ENCODE data around the gene ZNF274. TPM values are rescaled to one million over a fixed set of nuclear protein-coding genes. Genes with fewer than 3 reads are reported as not detected.

ZNF274 gene
- total RNA-seq, 2 experiments from 2014 or later, result 36.2 to 36.4 TPM

- H3K36me3 ChIP-seq (ENCODE audit: insufficient read depth, low read length), result peaks cover 78% of the 10 kb centered on the region
- no peak for TF ChIP-seq EZH2phosphoT487 (IDR thresholded peaks at IDR 0.05; ENCODE audit: borderline replicate concordance, low read depth, low read length)
- no peak for TF ChIP-seq CTCF (conservative IDR thresholded peaks at IDR 0.05; ENCODE audit: low read length)
- H3K4me3 ChIP-seq (ENCODE audit: low read depth, low read length, poor library complexity, severe bottlenecking), result no peak overlapping the region
- ChIA-PET POLR2A (no interaction called here), CTCF (ENCODE audit: unreplicated experiment) (no interaction called here)
- intact Hi-C loops (cut with micrococcal nuclease; ENCODE audit: unreplicated experiment), result no loop called here
- H3K27ac ChIP-seq (ENCODE audit: low read depth, low read length, poor library complexity, severe bottlenecking), result no peak overlapping the region
- H3K9me2 ChIP-seq (ENCODE audit: insufficient read depth, low read length), result no peaks in the 10 kb centered on the region
- peaks cover 60% of the 10 kb centered on the region for H3K9me3 ChIP-seq (ENCODE audit: low read length)
- DNase-seq (ENCODE audit: low spot score), result no peak
- no peaks in the 10 kb centered on the region for H4K20me1 ChIP-seq (ENCODE audit: insufficient read depth, low read length)
- H3K79me2 ChIP-seq (ENCODE audit: insufficient read depth, low read depth, low read length), result no peaks in the 10 kb centered on the region
- no peak overlapping the region for H3K4me2 ChIP-seq (ENCODE audit: low read length)
- no peak overlapping the region for H2AFZ ChIP-seq (ENCODE audit: low read length)
- H3K4me1 ChIP-seq (ENCODE audit: insufficient read depth, low read length, poor library complexity, severe bottlenecking), result no peaks in the 10 kb centered on the region
- no TSS peak for BruUV-seq (replicated peaks)
Measured at GRCh38 chr19:58261600-58261967, 78.7 kb downstream of the ZNF274 start.

GRCh38 chr19:58261968-58262921 lies 79.4 kb downstream of the ZNF274 start:
- intact Hi-C loops (cut with micrococcal nuclease; ENCODE audit: unreplicated experiment), result no loop called here
- Histone ChIP-seq H3K9me3 (ENCODE audit: low read length) (peaks cover 59% of the 10 kb centered on the region), H3K36me3 (ENCODE audit: insufficient read depth, low read length) (peaks cover 74% of the 10 kb centered on the region), H3K4me2 (ENCODE audit: low read length) (no peak overlapping the region), H3K9me2 (ENCODE audit: insufficient read depth, low read length) (no peaks in the 10 kb centered on the region), H2AFZ (ENCODE audit: low read length) (no peak overlapping the region), H3K4me3 (ENCODE audit: low read depth, low read length, poor library complexity, severe bottlenecking) (no peak overlapping the region), H3K4me1 (ENCODE audit: insufficient read depth, low read length, poor library complexity, severe bottlenecking) (no peaks in the 10 kb centered on the region), H4K20me1 (ENCODE audit: insufficient read depth, low read length) (no peaks in the 10 kb centered on the region), H3K79me2 (ENCODE audit: insufficient read depth, low read depth, low read length) (no peaks in the 10 kb centered on the region), H3K27ac (ENCODE audit: low read depth, low read length, poor library complexity, severe bottlenecking) (no peak overlapping the region)
- TF ChIP-seq EZH2phosphoT487 (IDR thresholded peaks at IDR 0.05; ENCODE audit: borderline replicate concordance, low read depth, low read length), result no peak
- TF ChIP-seq CTCF (conservative IDR thresholded peaks at IDR 0.05; ENCODE audit: low read length), result no peak
- ChIA-PET POLR2A (no interaction called here), CTCF (ENCODE audit: unreplicated experiment) (no interaction called here)
- TSS peak; percentile 44 for BruUV-seq (replicated peaks)
- DNase-seq (ENCODE audit: low spot score), result peak; percentile 6

GRCh38 chr19:58262922-58263296 lies 80.0 kb downstream of the ZNF274 start:
- DNase-seq (ENCODE audit: low spot score), result no peak
- Histone ChIP-seq H3K27ac (ENCODE audit: low read depth, low read length, poor library complexity, severe bottlenecking) (no peak overlapping the region), H4K20me1 (ENCODE audit: insufficient read depth, low read length) (no peaks in the 10 kb centered on the region), H3K4me1 (ENCODE audit: insufficient read depth, low read length, poor library complexity, severe bottlenecking) (no peaks in the 10 kb centered on the region), H3K36me3 (ENCODE audit: insufficient read depth, low read length) (peaks cover 68% of the 10 kb centered on the region), H3K9me3 (ENCODE audit: low read length) (peaks cover 55% of the 10 kb centered on the region), H3K4me2 (ENCODE audit: low read length) (no peak overlapping the region), H3K79me2 (ENCODE audit: insufficient read depth, low read depth, low read length) (no peaks in the 10 kb centered on the region), H3K4me3 (ENCODE audit: low read depth, low read length, poor library complexity, severe bottlenecking) (no peak overlapping the region), H3K9me2 (ENCODE audit: insufficient read depth, low read length) (no peaks in the 10 kb centered on the region), H2AFZ (ENCODE audit: low read length) (no peak overlapping the region)
- intact Hi-C loops (cut with micrococcal nuclease; ENCODE audit: unreplicated experiment), result no loop called here
- no peak for TF ChIP-seq EZH2phosphoT487 (IDR thresholded peaks at IDR 0.05; ENCODE audit: borderline replicate concordance, low read depth, low read length)
- no peak for TF ChIP-seq CTCF (conservative IDR thresholded peaks at IDR 0.05; ENCODE audit: low read length)
- CTCF ChIA-PET (ENCODE audit: unreplicated experiment), result no interaction called here
- POLR2A ChIA-PET, result no interaction called here
- BruUV-seq (replicated peaks), result no TSS peak

All from OCI-LY7 (cell line).